Fibroblast of upper back skin (primary cell): ENCODE data around the gene GPR63.
"Not testable (repeated sequence)": the region's sequence is repeated elsewhere in the genome, so short reads cannot be mapped to it uniquely, and the experiment has no call there.

ENCODE experiments used
- DNase-seq: peaks from one replicate; pipeline ENCODE4 v3.0.0-alpha.2; 2013

Gene GPR63, protein sequence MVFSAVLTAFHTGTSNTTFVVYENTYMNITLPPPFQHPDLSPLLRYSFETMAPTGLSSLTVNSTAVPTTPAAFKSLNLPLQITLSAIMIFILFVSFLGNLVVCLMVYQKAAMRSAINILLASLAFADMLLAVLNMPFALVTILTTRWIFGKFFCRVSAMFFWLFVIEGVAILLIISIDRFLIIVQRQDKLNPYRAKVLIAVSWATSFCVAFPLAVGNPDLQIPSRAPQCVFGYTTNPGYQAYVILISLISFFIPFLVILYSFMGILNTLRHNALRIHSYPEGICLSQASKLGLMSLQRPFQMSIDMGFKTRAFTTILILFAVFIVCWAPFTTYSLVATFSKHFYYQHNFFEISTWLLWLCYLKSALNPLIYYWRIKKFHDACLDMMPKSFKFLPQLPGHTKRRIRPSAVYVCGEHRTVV

GRCh38 chr6:96837081-96837971 is at the start of gene GPR63:
TSS of gene GPR63 (minus strand) at chr6:96837477. CDS start at chr6:96799731, 37,746 bp downstream.
- DNase-seq = peak; percentile 84

DNA sequence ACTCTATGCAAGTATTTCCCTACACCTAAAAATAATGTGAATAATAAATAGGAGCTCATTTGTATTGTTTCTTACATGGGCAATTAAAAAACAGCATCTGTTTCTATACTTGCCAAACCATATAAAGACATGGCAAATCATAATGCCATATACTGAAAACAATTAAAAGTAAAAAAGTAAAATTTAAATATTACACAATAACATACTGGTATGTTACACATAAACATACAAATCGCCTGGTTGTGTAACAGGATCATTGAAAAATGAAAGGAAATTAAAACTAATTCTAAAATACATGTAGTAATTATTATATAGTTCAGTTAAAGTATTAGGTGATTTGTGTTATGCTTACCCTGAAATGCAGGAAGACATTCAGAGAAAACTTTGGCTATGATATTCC is 49.2 kb upstream of the GPR63 start:
- DNase-seq = no peak

DNA sequence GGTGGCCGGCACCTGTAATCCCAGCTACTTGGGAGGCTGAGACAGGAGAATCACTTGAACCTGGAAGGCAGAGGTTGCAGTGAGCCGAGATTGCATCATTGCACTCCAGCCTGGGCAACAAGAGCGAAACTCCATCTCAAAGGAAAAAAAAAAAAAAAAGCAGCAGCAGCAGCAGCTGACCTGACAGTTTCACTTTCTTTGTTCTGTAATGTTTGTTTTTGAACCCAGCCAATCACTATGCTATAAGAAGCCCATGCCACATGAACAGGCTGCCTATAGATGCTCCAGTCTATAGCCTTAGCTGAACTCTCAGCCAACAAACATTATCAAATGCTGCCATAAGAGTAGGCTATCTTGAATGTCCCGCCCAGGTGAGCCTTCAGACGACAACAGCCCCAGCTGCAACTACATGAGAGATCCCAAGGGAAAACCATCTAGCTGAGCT is 47.9 kb upstream of the GPR63 start:
- not testable (repeated sequence) for DNase-seq

DNA sequence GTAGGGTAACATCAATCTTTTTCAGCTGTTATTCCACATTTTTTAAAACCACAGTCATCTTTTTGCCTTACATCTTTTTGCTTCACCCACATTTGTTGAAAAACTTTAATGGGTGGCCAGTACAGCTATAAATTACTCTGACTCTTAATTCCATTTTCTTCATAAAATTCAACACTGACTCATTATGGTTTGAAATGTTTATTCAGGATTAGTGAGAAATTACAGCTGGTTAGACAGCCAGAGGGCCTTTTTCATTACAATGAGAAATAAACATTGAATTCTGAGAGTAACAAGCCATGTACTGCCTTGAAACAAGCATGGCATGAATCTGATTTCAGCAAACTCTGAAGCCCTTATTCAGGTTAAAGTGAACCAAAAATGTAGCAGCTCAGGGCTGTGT is 40.9 kb upstream of the GPR63 start:
- DNase-seq = peak; percentile 38

DNA sequence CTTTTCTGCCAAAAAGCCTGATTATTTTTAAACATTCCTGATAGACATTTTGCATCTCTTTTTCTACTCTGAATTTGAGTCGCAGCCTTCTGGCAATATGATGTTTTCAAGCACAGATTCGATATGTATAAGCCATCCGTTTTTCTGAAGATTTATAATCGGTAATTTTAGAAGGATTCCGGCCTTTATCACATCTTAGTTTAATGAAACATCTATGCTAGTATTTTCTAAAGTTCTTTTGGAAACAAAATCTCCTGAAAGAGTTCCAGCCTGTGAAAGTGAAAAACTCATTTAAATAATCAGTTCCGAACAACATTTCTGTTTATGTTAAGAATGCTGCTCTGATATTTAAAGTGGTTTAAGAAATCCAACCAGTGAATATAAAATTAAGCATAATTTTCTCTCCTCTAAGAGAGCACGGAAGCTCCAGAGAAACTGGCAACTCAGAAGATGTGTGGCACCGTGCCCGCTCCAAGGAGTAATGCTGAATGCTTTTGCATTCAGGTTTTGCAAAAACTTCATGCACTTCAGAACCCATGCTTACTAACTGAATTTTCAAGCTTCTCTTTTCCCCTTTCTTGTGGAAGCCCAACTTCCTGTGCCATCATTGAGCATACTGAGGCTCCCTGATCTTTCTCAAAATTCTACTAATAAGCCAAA is 39.7 kb upstream of the GPR63 start:
- no peak for DNase-seq

- DNase-seq = no peak
These were observed 35.7 kb upstream of the GPR63 start for GRCh38 chr6:96872976-96873375.

- no peak for DNase-seq
These were observed 27.8 kb upstream of the GPR63 start for GRCh38 chr6:96865055-96865405.

DNA sequence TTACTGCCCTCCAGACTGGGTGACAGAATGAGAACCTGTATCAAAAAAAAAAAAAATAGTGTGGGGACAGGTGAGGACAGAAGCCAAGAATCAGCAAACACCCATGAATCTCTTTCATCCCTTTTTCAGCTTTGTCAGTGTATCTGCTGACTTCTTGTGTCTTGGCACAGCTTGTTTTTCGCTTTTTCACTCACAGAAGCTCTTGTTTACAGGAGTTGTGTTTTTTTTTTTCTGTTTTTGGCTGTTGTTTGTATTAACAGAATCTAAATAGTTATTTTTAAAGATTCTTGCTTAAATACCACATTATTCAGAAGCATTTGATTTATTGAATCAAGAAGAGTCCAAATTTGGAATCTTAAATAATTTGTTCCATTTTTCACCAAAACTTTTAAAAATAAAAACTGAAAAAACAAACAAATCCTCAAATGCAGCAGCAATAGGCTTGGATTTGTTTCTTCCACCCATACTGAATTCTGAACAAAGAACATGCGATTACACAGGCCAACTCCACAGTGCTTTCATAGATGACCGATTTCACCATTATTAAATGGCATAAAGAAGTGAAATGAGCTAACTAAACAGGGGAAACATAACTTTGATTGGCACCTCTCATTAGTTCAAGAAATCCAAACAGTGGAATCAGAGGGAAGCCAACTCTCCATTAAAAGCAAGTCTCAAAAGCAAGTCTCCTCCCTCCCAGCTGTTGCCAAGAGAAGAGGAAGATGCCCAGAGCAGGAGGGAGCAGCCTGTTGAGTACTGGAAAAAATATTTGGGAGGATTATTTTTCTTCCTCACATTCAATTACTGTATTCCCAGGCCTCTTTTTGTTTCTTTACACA is 27.2 kb upstream of the GPR63 start:
- no peak for DNase-seq

GRCh38 chr6:96862560-96862959 is 25.3 kb upstream of the GPR63 start:
- DNase-seq = no peak

DNA sequence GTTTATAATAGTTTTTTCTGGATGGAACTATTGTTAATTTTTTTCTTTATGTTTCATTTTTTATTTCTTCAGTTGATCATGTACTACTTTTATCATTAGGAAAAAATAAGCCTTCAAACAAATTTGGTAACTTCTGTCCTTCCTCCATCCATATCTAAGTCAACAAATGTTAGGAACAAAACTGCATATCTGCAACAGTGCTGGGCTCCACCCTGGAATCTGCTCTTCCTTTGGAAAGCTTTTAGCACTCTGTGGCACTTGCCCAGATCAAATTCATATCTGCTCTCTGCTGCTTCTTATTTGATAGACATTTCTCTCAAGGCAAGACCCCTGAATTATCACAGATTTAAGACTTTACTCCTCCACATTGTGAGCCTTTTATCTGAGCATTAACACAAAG is 24.3 kb upstream of the GPR63 start:
- no peak for DNase-seq

- DNase-seq = no peak
These were observed 19.6 kb upstream of the GPR63 start for GRCh38 chr6:96856856-96857255.

DNA sequence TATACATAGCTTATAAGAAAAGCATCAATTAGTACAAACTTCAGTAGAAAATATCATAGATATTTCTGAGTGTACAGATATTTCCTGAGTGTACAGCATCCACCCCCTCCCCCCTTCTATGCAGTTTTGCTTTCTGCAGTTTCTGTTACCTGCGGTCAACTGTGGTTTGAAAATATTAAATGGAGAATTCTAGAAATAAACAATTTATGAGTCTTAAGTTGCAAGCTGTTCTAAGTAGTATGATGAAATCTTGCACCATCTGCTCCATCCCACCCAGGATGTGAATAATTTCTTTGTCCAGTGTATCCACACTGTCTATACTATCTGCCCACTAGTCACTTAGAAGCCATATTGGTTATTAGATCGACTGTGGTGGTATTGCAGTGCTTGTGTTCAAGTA is 15.8 kb upstream of the GPR63 start:
- no peak for DNase-seq

GRCh38 chr6:96852605-96853004 is 15.3 kb upstream of the GPR63 start:
- DNase-seq = no peak

GRCh38 chr6:96851858-96852257 is 14.6 kb upstream of the GPR63 start:
- no peak for DNase-seq

DNA sequence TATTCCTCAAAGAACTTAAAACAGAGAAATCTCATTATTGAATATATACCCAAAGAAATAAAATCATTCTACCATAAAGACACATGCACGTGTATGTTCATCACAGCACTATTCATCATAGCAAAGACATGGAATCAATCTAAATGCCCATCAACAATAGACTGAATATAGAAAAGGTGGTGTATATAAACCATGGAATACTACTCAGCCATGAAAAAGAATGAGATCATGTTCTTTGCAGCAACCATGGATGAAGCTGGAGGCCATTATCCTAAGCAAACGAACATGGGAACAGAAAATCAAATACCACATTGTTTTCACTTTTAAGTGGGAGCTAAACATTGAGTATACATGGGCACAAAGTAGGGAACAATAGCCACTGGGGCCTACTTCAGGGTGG is 12.3 kb upstream of the GPR63 start:
- no peak for DNase-seq

DNA sequence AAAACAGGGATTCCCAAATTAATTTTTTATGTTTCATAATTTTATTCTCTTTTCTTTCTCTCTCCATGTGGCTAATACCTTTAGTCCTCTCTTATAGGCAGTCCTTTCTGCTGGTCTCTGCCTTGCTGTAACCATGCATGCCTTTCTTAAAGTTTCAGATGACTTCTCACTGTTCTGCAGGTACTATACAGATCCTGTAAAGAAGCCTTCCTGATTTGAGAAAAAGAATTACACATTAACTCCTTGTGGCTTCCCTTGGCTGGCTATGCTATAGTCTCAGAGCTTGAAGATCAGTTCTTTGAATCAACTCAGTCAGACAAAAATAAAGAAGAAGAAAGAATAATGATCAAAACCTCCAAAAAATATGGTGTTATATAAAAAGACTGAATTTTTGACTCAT is 7.3 kb upstream of the GPR63 start:
- DNase-seq = no peak

GRCh38 chr6:96841345-96841744 is 4.1 kb upstream of the GPR63 start:
- DNase-seq = peak; percentile 53

DNA sequence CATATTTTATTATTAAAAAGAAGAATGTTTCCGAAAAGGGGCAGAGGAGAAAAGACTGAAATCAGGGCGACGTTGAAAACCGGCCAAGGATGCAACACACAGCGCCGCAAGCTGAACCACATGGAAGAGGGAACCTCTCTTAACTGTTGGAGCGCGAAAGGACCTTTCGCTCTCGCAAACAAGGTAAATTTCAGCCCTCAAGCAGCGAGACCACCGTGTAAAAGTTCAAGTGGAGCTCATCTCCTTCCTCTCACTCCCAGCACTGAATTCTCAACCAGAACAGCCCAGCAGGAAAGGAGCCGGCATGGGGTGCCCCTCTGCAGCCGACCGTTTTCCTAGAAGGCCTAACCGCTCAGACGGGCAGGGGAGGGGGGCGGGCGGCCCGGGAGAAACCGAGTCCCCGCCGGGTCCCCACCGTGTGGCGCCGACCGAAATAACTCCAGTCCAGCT is 621 bp downstream of the GPR63 start:
- DNase-seq = no peak

- peak; percentile 18 for DNase-seq
These were observed 3.2 kb downstream of the GPR63 start for GRCh38 chr6:96834070-96834469.

DNA sequence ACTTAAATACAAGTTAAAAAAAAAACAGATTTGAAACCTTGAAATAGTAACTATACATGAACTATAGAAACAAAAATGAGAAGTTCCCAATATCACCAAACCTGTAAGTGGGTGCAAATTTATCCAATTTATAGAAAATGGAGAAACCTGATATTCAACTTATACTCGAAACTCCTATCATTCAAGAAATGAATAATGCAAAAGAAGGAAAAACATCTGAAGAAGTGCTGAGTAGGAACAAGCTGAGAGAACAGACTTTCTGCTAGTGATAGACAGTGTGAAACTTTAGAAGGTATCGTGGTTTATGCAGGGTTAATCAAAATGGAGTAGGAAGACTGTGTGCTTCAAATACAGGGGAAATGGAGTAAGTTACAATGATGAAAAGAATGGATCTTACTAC is 4.5 kb downstream of the GPR63 start:
- no peak for DNase-seq

DNA sequence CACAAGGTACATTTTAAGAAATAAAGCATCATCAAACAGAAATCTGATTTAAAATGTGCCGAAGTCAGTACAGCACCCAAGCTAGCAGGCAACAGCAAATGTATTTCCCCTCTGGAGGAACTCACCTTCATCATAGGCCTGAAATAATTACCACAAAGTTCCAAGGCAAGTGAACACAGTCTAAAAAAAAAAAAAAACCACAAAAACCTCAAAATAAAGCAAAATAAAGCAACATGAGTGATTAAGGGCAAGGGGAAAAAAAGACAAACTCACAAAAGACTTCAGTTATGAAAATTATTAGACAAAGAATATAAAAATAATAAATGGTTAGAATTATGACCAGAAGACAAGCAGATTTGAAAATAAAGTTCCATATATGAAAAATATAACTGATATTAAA is 10.4 kb downstream of the GPR63 start:
- DNase-seq = no peak

GRCh38 chr6:96823743-96824142 is 13.5 kb downstream of the GPR63 start:
- DNase-seq = no peak

- no peak for DNase-seq
These were observed 16.2 kb downstream of the GPR63 start for GRCh38 chr6:96821034-96821433.
